Measurements from ENCODE around the gene FBXO31.

DNA sequence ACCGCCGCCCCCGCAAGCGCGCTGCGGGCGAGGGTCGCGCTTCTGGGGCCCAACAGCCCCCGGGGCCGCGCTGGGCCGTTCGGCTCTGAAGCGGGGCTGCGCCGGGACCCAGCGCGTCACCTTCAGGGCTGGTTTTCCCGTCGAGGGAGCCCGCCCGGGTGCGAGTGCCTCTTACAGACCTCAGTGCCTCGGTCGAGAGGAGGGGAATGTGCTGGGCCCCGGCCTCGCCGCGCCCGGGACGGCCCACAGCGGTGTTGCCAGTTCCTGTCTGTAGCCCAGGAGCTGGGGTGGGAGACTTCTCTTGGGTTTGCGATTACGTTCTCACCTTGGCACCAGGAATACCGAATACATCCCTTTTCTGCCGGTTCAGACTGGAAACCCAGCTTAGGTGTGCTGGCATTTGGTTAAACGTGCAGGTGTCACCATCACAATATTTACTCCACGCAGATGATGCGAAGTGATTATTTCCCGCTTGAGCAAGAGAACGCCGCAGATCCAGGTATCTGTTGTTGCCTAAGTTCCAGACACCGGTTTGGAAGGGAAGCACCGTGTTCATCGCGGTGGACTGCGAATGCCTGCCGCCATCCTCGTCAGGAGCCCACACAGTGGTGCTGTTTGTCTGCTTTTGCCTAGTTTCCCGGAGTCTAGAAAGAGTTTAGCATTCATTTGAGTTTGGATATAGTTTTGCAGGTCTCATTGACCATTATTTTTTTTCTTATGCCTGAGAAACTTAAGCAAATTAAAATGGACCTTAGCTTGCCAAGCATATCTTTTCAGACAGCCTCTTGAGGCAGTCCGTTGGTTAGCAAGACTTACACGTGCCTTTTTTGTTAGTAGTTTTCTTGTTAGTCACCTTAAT, 9.5 kb upstream of the FBXO31 start:
- no peak; the same call in 1 of the 2 replicates for TF ChIP-seq POLR2A (IDR thresholded peaks at IDR 0.05; ENCODE audit: low read depth, low read length)
- TF ChIP-seq MTA2 (IDR thresholded peaks at IDR 0.05; ENCODE audit: low read depth) = no peak
